Erythroblast (primary cell): Measurements from ENCODE around the gene FNDC7.

Experiments used
- DNase-seq, 2 experiments: peaks; one replicate each; lab custom pipeline; 2025; lab: John Stamatoyannopoulos, UW
- GATA1 ChIP-seq: IDR thresholded peaks from 2 replicates; pipeline ENCODE4 v1.6.1; 2011; ENCODE audit warnings: low read depth, mild to moderate bottlenecking, control low read depth, low read length, moderate library complexity
- POLR2A ChIP-seq: IDR thresholded peaks from 2 replicates; pipeline ENCODE4 v1.6.1; 2011; ENCODE audit warnings: mild to moderate bottlenecking, low read length

FNDC7 gene

DNA sequence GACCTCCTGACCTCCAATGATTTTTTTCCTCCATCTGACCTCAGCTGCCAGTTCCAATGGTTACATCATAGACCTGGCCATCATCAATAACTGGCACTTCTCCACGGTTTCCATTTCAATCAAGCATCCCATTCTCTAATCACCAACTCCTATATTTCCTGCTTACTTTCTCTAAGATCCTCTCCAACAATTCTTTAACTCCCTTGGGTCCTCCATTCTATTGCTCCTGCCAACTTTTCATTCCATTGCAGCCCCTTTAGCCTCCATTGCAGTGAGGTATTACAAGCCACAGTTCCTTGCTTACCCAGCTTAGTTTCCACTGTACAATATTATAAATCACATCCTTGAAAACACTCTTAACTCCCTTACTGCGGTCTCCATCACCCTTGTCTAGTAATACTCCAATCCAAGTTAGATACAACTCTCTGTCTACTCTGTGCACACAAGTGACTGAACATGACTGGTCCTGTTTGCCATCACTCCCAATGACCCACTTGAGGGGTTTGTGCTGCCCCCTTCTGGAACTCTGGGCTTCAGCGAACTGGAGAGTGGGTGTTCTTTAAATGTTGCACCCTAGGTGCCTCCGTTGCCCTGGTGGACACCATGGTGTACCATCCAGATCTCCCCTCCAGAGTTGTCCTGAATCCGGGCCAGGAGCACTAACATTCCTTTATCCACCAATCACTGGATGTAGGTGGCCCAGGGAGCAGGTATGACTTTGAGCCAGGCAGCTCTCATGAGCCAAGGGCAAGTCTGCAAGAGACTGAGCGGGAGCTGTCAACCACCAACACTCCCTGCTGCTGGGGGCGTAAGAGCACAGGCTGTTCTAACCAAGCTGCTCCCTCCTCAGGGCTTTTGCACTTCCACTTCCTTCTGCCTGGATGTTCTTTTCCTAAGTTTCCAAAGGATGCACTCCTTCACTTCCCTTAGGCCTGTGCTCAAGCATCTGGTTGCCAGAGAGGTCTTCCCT is 3.7 kb upstream of the FNDC7 start:
- peak; percentile 61 to 68 for DNase-seq
- TF ChIP-seq POLR2A, result no peak
- TF ChIP-seq GATA1, result no peak

- no peak for TF ChIP-seq POLR2A
- no peak for DNase-seq
Observed at GRCh38 chr1:108715932-108716331, 3.2 kb downstream of the FNDC7 start.

DNA sequence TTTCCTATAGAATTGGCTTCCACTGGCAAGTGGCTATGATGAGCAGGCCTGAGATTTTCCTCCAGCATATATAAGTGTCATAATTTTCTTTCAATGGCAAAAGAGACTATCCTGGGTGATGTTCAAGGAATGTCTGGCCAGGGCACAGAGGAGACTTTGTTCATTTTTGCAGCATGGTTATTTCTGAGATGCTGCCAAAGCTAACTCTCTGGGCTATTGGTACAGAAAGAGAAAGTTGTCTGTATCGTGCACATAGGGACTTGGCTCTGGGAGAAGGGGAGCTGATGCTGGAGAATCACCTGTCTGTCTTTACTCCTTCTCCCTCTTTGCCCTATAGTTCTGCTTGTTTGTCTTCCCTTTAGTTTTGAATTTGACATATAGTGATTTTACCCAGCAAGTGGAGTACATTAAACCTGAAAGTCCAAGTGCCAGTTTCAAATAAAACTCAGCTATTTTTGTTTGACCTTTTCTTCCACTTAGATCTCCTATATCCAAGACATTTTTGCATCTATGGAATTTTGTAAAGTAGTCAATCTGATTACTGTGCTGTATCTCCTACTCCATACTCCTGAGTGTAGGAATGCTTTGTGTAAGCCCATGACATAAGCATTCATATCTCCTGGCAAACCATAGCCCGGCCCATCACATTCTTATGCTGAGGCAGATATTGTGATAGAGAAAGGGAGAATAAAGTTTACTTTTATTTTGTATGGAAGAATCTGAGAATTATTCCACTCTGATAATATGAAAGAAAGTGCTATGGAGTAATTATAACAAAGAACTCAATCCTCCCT is 3.9 kb downstream of the FNDC7 start:
- TF ChIP-seq POLR2A, result no peak
- TF ChIP-seq GATA1, result no peak
- no peak for DNase-seq

DNA sequence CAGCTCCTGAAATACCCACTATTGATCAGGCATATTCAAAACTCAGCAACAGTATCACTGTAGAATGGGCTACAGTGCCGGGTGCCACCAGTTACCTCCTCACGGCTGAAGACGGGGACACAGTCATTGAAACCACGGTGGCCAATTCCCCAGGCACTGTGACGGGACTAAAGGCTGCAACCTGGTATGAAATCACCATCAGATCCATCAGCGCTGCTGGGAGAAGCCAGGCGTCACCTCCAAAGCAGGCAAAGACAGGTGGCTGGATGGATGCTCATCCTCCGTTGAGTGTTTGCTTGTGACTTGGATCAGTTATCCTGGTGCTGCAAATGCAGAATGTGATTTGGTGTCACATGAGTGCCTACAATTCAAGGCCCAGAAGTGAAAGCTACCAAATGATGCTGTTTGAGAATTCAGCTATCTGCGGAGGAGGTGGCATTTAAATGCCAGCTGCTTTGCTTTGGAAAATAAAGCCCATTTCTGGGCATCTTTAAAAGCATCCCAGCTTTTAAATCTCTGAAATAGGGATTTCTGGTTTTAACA is 5.1 kb downstream of the FNDC7 start:
- no peak for TF ChIP-seq GATA1
- TF ChIP-seq POLR2A, result no peak
- no peak for DNase-seq

DNA sequence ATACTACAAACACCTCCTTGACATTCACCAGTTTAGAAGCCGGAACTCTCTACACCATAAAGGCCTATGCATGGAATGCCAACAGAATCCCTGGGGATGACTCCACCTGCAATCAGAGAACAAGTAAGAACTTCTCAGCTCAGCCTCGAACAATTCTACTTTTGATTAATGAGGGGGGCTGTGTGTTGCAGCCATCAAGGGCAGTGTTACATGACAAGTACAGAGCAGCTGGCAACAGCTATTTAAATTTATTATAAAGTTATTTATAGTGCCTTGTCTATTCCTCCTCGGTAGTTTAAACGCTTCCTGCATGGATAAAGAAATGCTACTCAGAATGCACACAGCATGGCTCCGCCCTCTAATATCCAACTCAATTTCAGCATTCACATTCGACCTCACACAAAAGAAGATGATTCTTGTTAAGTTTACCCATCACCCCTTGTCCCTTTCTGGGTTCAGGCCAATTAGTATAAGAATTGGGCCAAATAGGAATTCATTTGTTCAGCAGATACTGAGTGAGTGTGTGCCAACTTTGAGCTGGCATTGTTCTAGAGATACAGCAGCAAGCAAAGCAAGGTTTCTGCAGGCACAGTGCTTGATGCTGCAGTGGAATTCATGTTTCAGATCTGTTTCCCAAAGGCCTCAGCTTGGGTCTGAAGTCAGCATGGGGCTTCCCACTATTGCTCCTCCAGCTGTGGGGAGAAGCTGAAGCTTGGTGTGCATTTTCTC is 6.4 kb downstream of the FNDC7 start:
- TF ChIP-seq GATA1, result no peak
- no peak for TF ChIP-seq POLR2A
- DNase-seq, result no peak

DNA sequence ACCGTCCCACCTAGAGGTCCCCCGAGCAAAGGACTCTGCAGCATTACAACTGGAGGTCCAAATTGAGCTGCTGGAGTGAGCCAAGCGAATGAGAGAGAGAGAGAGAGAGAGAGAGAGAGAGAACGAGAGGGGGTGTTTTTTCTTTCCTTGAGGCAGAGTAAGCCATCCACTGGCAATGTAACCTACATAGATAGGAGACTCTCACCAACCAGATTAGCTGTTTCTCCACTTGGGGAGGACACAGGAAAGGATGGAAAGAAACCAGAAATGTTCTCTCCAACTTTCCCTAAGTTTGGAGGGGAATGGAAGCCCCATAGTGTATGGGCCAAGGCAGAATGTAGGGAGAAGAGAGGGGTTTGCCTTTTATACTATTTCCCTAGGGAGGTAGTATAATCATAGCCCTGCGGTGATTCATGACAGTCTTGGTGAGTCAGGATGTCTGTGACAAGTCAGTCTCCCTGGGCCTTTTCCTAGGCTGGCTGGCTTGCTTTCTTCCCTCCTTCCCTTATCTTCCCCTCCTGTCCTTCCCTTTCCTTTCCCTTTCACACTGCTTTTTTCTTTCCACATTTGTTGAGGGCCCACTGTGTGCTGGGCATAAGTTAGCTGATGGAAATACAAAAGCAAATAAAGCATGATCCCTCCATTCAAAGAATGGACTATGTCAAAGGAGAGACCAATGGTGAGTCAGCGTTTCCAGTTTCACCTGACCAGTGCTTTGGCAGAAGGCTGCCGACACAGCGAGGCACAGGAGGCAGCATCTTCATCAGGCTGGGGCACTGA is 7.1 kb downstream of the FNDC7 start:
- TF ChIP-seq GATA1, result no peak
- TF ChIP-seq POLR2A, result no peak
- no peak for DNase-seq

DNA sequence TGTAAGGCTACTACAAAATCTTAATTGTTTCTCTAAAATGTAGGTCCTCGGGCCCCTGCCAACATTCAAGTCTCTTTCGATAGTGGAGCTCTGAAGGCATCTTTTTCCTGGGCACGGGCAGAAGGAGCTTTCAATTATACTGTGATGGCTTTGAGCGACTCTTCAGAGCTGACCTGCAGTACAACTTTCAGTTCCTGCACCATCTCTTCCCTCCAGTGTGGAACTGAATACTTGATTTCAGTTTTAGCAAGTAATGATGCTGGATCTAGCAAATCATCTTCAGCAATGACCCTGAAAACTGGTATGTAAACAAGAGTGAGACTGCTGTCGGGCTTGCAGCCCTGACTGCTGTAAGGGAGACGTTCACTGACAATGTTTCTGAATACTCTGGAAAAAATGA is 9.6 kb downstream of the FNDC7 start:
- no peak for DNase-seq
- no peak for TF ChIP-seq POLR2A
- no peak for TF ChIP-seq GATA1

- no peak for TF ChIP-seq GATA1
- TF ChIP-seq POLR2A, result no peak
- DNase-seq, result no peak
Observed at GRCh38 chr1:108725906-108726305, 13.2 kb downstream of the FNDC7 start.

GRCh38 chr1:108728327-108728923 is 15.7 kb downstream of the FNDC7 start:
- TF ChIP-seq GATA1 (no peak), POLR2A (no peak)
- DNase-seq, result no peak

DNA sequence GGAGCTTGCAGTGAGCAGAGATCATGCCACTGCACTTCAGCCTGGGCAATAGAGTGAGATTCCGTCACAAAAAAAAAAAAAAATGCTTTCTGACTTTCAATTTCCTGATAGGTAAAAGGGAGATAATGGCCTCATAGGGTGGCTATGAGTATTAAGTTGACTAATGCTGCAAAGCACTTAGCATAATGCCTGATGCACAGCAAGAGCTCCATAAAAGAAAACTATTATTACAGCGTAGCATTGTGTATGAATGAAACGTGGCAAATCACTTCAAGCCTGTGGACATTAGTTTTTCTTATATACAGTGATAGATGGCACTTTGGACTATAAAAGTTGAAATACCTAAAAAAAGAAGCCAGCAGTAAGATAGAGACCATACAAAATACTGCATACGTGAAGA is 16.8 kb downstream of the FNDC7 start:
- DNase-seq, result no peak
- no peak for TF ChIP-seq POLR2A

DNA sequence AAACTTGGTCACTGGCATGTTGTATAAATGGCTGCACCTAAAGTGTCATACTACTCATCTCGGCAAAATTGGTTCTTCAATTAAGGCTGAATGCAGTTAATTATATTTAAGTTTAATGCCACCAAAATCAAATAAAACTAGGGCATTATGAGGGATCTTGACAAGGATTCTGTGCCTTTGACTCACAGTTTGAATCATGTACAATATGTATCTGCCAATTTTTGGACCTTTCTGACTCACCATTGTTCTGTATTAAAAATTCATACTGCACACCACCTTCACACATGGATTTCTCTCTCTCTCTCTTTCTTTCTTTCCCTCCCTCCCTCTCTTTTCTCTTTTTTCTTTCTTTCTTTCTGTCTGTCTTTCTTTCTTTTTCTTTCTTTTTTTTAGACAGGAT is 19.7 kb downstream of the FNDC7 start:
- TF ChIP-seq GATA1 (no peak), POLR2A (no peak)
- no peak for DNase-seq

DNA sequence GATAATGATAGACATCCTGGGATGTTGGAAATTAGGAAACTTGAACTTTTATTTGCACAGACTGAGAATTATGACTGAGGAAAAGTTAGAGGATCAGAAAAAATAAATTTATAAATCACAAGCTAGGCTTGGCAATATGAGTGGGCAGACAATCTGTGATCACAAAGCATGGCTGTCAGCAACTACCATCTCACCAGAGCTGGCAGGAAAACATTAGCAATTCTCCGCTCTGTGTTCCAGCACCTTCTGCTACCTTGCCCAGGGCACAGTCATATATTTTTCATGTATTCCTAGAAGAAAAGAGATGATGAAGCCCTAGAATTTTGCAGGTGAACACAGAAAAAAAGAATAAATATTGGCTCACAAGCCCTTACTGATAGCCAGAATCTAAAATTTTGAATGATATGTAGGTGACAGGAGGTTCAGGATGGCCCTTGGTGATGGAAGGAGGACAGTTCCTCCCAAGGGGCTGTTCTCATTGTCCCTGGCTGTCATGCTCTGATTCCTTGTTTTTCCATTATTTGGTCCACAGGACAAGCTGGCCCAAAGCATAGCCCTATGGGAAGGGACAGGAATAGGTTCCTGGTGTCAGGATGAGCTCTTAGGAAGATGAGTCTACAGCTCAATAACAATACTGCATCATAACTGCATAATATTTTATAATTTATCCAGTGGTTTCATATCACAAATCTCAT is 21.6 kb downstream of the FNDC7 start:
- TF ChIP-seq POLR2A, result no peak
- no peak for TF ChIP-seq GATA1
- DNase-seq, result no peak
